ENCODE results near the gene PRSS48.
"Not testable (repeated sequence)": the region's sequence is repeated elsewhere in the genome, so short reads cannot be mapped to it uniquely, and the experiment has no call there.

The PRSS48 gene

DNA sequence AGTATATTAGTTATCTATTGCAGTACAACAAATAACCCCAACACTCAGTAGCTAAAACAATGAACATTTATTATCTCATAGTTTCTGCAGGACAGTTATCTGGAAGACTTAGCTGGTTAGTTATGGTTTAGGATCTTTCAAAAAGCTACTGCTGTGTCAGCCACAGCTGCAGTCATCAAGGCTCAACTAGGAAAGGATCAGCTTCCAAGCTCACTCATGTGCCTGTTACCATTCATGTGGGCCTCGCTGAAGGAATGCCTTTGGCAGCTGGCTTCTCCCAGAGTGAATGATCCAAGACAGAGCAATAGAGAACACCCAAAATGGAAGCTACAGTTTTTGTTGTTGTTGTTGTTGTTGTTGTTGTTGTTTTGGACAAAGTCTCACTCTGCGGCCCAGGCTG, 13.5 kb upstream of the PRSS48 start:
- DNase-seq: no peak

DNA sequence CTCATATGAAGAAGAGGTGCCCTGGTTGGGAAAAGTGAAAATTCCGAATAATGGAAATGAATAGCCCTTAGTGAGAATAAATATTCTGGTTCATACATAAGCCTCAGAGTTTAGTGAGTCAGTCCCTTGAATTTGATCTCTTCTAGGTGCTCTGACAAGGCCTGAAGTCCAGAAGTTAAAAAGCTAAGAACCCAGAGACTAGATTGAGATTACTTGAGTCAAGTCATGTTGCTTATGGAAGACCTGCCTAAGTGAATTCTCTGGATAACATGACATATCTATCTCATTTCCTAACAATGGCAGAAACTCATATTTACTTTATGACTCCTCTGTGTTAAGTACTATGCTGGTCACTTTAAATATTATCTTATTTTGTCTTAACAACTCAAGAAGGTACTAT, 10.5 kb upstream of the PRSS48 start:
- DNase-seq: no peak

DNA sequence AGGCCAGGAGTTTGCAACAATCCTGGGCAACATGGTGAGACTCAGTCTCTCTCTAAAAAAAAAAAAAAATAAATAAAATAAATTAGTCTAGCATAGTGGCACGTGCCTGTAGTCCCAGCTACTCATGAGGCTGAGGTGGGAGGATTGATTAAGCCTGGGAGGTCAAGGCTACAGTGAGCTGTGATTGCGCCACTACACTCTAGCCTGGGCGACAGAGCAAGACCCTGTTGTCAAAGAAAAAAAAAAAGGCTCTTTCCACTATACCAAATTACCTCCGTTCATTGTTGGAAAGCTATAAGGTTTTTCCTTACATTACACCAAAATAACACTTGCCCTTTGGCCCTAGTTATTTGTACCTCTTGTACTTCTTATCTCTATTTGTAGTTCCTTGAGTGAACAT, 9.9 kb upstream of the PRSS48 start:
- DNase-seq: no peak

DNA sequence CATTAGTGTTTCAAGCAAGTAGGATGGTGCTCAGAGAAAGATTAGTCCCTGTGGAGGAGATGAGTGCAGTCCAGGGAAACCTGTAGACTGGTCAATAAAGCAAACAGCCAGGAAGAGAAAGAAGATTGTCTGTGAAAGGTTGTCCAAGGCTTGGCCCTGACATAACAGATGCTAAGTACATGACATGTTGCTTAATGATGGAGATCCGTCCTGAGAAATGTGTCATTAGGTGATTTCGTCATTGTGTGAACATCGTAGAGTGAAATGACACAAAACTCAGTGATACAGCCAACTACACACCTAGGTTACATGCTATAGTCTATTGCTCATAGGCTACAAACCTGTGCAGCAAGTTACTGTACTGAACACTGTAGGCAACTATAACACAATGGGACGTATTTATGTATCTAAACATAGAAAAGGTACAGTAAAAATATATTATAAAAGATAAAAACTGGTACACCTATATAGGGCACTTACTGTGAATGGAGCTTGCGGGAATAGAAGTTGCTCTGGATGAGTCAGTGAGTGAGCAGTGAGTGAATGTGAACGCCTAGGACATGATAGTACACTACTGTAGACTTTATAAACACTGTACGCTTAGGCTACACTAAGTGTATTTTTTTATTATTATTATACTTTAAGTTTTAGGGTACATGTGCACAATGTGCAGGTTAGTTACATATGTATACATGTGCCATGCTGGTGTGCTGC, 9.0 kb upstream of the PRSS48 start:
- no peak for DNase-seq

DNA sequence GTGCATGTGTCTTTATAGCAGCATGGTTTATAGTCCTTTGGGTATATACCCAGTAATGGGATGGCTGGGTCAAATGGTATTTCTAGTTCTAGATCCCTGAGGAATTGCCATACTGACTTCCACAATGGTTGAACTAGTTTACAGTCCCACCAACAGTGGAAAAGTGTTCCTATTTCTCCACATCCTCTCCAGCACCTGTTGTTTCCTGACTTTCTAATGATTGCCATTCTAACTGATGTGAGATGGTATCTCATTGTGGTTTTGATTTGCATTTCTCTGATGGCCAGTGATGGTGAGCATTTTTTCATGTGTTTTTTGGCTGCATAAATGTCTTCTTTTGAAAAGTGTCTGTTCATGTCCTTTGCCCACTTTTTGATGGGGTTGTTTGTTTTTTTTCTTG, 8.1 kb upstream of the PRSS48 start:
- DNase-seq: not testable (repeated sequence)

DNA sequence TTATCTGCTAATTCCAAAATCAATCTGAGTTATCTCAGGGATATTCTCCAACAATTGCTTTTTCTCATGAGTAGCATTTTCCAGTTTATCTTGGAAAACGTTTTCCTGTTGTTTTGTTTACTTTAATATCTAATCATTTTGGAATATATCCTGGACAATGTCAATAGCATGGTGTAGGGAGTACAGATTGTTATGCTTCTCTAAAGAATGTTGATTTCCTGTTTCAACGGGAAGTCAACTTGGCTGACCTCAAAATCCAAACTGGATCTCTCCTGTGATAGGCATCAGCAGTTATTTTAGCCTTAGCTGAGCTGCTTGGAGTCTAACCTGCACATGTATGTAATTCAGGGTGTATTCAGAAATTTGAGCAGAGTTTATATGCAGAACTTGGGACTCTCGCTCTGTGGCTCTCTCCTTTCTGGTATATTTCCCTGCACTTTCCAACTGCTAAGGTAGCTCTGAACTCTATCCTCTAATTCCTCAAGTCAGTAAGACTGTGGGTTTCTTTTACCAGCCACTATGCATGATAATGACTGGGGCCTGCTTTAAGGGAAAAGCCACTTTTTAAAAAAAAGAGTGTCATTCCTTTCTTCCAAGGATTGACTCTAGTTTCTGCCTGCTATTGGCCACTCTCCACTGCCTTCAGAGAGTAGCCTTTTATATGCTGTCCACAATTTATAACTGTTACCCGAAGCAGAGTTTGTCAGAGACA, 7.7 kb downstream of the PRSS48 start:
- no peak for DNase-seq

DNA sequence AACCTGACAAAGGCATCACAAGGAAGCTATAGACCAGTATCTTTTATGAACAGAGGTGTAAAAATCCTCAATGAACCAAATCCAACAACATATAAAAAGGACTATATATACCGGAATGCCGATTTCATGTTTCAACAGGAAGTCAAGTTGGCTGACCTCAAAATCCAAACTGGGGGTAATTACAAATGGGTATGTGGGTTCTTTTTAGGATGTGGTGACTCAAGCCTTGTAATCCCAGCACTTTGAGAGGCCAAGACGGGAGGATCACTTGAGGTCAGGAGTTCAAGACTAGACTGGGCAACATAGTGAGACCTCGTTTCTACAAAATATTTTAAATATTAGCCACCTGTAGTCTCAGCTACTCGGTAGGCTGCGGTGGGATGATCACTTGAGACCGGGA, 10.4 kb downstream of the PRSS48 start:
- DNase-seq: no peak

DNA sequence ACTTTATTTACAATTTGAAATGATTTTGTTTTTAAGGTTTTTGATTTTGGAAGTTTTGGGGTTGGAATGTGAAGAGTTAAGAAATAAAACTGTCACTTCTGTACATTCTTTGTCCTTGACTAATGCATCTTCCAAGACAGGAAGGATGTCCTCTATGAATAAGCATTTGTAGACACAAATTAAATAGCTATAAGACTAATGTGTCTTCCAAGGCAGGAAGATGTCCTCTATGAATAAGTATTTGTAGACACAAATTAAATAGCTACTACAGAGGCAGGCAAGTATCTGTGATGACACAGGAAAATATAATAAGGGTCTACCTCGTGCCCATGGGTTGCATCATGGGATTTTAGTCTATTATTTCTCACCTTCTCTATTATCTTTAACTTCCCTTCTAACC, 14.5 kb downstream of the PRSS48 start:
- DNase-seq: no peak

DNA sequence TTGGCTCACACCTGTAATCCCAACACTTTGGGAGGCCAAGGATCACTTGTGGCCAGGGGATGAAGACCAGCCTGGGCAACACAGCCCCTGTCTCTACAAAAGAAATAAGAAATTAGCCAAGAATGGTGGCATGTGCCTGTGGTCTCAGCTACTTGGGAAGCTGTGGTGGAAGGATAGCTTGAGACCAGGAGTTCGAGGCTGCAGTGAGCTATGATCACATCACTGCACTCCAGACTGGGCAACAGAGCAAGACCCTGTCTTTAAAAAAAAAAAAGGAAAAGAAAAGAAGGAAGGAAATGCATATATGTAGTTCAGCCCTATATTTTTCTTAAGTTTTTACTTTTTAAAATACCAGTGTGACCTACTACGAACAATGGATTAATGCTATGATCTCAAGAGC, 15.1 kb downstream of the PRSS48 start:
- DNase-seq: no peak

DNA sequence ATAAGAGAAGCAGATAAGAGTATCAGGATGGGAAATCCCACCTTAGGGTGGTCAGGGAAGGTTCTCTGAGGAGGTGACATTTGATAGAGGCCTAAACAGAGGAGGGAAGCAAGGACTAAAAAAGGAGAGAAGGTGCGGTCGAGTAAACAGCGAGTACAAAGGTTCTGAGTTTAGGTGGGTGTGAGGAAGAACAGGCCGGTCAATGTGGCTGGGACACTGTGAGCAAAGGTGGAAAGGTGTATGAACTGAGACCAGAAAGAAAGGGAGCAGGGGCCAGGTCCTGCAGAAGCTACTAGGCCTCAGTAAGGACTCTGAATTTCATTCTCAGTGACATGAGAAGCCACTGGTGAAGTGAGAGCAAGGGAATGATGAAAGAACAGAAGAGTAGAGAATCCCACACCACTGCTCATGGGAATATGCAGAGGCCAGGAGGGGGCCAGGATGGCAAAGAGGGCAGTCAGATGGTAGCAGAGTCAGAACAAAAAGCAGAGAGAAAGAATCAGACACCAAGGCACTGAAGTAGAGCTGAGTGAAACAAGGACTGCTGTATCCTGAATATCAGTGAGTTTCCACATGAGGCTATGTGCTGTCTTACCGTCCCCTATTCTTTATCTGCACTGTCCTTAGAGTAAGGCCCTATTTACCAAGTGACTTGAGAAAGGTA, 18.0 kb downstream of the PRSS48 start:
- DNase-seq: no peak

DNA sequence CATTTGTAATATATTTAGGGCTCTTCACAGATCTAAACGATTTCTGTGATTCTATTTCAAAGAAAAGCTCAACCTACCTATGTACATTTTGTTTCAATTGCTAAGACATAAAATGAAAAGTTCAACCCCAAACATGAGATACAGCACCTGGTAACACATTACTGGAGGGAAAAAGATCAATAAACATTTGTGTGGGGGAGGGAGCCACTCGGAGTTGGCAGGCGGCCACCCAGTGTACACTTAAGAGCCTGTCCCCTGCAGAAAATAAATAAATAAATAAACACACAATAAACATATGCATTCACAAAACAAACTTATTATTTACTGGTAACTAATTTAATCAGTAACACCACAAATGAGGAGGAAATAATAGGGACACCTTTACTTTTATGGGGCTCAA, 19.3 kb downstream of the PRSS48 start:
- no peak for DNase-seq

DNA sequence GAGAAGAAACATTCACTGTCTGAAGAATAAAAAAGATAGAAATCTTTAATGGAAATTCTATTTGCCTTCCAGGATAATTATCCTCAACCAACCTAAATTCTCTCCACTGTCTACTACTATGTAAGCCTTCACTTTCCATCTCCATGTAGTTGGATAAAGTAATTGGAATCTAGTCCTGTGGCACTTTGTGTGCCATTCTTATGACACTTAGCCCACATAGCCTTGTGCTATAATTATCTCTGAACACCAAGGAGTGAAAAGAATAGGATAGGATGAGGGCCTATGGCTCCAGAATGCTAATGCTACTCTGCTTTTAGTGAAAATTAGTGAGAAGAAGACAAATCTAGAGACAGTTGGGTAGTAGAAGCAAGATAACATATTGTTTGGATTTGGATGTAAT, 20.2 kb downstream of the PRSS48 start:
- no peak for DNase-seq

DNA sequence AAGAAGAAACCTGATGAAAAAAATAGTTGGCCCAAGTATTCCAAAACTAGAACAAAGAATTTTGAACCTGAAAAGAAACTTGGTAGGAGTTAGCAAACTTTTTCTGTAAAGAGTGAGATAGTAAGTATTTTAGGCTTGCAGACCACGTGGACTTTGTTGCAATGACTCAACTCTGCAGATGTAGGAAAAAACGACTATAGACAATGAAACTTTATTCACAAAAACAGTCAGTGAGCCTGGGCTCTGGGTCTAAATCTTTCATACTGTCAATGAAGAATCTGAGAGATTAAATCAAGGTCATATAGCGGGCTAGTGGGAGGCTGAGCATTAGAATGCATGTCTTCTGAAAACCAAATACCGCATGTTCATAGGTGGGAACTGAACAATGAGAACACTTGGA, 25.5 kb downstream of the PRSS48 start:
- DNase-seq: no peak

DNA sequence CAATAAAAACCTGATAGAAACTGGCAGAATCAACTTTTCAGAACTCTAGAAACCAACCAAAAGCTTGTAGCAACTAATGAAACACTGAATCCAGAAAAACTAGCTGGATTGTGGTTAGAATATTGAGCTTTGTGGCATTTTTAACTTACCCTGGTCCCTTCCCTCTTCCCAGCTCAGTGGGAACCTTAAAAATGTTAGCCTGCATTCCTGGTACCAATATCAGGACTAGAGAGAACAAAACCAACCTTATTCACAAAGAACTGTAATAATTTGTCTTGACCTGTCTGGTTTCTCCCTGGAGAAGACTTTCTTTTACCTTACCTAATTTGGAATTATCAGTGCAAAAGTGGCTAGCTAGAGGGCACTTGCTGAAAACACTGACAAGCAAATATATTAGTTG, 27.3 kb downstream of the PRSS48 start:
- DNase-seq: no peak

DNA sequence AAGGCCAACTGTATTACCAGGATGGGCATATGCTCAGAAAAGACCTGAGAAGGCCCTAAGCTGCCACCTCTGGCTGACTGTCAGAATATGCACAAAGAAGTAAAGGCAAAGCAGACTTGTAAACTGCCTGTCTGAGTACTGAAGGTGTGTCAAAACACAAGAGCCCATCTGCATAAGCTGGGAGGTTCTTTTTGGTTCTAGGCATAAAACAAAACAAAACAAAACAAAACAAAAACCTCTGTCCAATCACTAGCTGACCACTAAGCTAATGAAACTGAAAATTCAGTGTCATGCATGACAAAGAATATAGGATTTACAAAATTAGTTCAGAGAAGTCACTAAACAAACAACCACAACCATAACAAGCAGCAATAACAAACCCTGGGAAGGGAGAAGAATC, 27.8 kb downstream of the PRSS48 start:
- DNase-seq: no peak

DNA sequence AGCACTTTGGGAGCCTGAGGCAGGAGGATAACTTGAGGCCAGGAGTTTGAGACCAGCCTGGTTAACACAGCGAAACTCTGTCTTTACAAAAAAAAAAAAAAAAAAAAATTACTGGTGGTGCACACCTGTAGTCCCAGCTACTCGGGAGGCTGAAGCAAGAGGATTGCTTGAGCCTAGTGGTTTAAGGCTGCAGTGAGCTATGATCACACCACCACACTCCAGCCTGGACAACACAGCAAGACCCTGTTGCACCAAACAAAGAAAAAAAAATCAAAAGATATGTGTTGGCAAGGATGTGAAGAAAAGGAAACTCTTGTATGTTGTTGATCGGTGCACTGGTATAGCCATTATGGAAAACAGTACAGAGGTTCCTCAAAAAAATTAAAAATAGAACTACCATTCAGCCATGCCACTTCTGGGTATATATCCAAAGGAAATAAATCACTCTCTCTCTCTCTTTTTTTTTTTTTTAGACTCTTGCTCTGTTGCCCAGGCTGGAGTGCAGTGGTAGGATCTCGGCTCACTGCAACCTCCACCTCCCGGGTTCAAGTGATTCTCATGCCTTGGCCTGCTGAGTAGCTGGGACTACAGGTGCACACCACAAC, 33.3 kb downstream of the PRSS48 start:
- DNase-seq: no peak

DNA sequence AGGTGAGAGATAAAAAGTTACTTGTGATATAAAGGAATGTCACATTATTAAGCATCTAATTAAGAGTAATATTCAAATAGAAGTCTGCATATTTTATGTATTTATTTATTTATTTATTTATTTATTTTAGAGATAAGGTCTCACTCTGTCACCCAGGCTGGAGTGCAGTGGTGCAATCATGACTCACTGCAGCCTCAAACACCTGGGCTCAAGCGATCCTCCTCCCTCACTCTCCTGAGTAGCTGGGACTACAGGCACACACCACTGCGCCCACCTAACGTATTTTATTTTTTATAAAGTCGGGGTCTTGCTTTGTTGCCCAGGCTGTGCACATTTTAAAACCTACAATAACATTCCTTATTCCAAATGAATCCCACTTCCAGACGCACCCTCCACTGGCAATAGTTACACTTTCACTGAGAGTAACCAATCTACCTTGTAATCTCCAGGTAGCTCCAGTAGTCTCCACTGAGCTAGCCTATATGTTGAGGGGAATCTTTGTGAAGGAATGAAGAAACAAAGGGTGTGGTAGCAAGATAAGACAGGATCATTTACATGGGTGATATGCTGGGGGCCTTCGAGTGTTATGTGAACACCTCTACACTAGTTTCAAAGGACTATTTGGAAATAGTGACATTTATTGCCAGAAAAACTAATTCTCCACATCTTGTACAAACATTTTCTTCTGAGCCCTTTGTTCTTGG, 36.5 kb downstream of the PRSS48 start:
- no peak for DNase-seq

DNA sequence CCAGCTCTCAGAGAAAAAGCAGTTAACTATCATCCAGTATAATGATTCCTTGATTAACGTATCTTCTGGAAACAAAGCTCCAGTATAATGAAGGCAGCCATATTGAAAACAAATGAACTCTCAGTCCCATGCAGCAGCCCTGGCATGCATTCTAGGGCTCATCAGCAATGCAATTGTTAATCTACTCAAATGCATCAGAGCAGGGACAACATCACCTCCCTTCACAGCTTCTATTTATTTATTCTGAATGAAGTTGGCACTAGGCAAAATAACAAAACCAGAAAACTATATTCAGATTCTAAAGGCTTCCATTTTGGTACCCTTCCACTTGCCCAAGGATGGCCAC, 37.0 kb downstream of the PRSS48 start:
- no peak for DNase-seq

DNA sequence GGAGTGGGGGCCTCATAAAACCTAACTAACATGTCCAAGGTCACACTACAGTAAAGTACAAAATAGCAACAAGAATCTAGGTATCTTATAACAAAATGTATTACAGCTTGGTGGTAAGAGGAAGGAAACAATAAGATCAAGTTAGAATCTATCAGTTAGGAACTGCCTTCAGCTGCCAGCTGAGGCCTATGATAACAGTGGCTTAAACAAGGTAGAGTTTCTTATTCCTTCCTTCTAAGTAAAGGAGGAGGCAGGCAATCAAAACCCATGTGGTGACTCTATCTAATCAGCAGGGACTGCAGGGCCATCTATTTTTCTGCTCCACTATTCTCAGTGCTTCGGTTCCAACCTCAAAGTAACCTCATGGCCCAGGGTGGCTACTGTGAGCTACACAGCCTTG, 37.5 kb downstream of the PRSS48 start:
- no peak for DNase-seq

DNA sequence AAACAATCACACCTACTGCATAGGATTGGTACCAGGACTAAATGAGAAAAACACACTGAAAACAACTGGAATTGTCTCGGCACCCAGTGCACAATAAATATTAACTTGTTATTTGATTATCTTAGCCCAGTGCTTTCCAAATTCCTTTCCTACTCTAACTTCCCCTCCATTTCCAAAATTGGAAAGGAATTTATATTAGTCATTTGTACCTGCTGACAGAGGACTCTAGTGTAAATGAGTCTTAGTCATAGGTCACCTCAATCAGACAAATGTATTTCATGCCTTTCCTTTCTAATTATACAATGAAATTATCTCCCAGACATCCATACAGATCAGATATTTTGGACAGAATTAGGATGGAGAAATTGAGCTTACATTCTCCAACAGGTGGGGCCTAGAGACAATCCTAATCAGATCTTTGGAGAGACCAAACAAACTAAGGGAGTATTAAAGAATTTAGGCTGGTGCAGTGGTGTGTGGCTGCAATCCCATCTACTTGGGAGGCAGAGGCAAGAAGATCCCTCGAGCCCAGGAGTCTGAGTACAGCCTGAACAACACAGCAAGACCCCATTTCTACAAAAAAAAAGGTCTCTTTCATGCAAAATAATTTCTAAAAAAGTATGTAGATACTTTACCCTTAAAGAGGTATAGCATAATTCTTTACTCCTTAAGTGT, 38.4 kb downstream of the PRSS48 start:
- DNase-seq: no peak

DNA sequence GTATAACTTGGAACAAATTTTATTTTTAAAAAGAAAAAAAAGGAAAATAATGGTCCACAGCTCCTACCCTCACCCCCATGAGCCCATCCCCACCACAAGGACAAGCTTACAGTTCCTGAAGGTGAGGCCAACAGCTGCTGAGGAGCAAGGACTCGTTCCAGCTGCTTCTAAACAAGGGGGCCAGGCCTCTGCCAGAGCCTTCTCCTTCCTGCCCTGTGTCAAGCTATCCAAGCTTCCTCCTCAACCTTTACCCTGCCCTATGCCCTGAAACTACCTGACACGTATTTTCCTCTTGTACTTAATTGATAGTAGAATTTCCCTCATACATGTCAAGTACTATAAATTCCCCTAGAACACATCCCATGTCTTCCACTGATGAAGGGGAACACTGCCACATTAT, 39.7 kb downstream of the PRSS48 start:
- no peak for DNase-seq

DNA sequence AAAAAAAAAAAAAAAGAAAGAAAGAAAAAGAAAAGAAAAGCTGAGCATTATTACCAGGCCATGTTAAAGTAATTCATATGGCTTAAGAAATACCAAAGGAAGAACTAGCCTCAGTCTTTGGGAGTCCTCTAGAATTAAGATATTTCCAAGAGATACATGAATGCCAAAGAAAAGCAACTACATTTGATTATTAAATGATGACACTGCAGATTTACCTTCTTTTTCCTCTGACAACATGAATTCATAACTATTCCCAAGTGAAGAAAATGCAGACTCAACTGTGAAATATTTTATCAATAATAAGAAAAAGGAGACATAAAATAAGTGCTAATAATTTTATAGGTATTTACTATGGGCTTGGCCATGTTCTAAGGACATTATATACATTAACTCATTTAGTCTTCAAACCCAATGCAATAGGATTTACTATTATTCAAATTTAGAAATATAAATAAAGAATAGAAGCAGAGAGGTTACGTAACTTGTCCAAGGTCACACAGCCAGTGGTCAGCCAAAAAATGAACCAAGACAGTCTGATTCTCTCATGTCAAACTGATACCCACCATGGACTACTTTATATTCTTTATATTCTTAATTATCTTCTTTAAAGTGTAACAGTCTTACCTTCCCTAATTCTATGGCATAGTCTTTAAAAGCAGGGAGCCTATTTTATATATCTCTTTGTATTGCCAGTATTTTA, 41.5 kb downstream of the PRSS48 start:
- DNase-seq: no peak
